DND-41 (cell line): ENCODE measurements around the gene GATAD2B.

ENCODE experiments used
- ATAC-seq: fragments of 200-7000 bp; cut with Tn5 transposase; 3 replicates; pipeline ENCODE4 v1.9.1; 2021; ENCODE audit warnings: low read depth; ENCODE audit not compliant: insufficient read depth
- DNase-seq: peaks from one replicate; pipeline ENCODE4 v3.0.0-alpha.2; 2020
- H2AFZ ChIP-seq: 2 replicates; pipeline ENCODE4 v1.6.0; 2012; ENCODE audit warnings: low read depth, low read length
- H3K27ac ChIP-seq: 2 replicates; pipeline ENCODE4 v1.5.1; 2012; ENCODE audit warnings: low read length, inconsistent platforms
- H3K27me3 ChIP-seq: fragments of 200-600 bp; sonication (generic); 2 replicates; pipeline ENCODE4 v1.6.0; 2012; ENCODE audit warnings: low read length, mild to moderate bottlenecking, inconsistent platforms; ENCODE audit not compliant: insufficient read depth, poor library complexity
- H3K36me3 ChIP-seq: 2 replicates; pipeline ENCODE4 v1.5.1; 2012; ENCODE audit warnings: low read length, inconsistent platforms; ENCODE audit not compliant: insufficient read depth
- H3K4me1 ChIP-seq: 2 replicates; pipeline ENCODE4 v1.5.1; 2012; ENCODE audit warnings: mild to moderate bottlenecking, low read length; ENCODE audit not compliant: insufficient read depth
- H3K4me2 ChIP-seq: 2 replicates; pipeline ENCODE4 v1.6.0; 2012; ENCODE audit warnings: mild to moderate bottlenecking, moderate library complexity, low read length, inconsistent platforms; ENCODE audit not compliant: insufficient read depth
- H3K4me3 ChIP-seq, 2 experiments: fragments of 200-600 bp in 1 of 2; shearing (Covaris generic) in 1 of 2; 2 replicates each; pipeline ENCODE4 v1.5.1; 2012 to 2016; ENCODE audit warnings: inconsistent platforms in 2 of 2, low read length in 2 of 2, mild to moderate bottlenecking in 2 of 2, low read depth in 1 of 2, moderate library complexity in 1 of 2
- H3K79me2 ChIP-seq: 2 replicates; pipeline ENCODE4 v1.6.0; 2012; ENCODE audit warnings: low read length, inconsistent platforms; ENCODE audit not compliant: insufficient read depth
- H3K9ac ChIP-seq: 2 replicates; pipeline ENCODE4 v1.6.0; 2012; ENCODE audit warnings: low read depth, mild to moderate bottlenecking, inconsistent platforms, low read length, moderate library complexity
- H3K9me3 ChIP-seq: 2 replicates; pipeline ENCODE4 v1.5.1; 2012; ENCODE audit warnings: low read length, moderate library complexity, mild to moderate bottlenecking, inconsistent platforms; ENCODE audit not compliant: insufficient read depth, severe bottlenecking
- H4K20me1 ChIP-seq: 2 replicates; pipeline ENCODE4 v1.6.0; 2012; ENCODE audit warnings: low read length; ENCODE audit not compliant: insufficient read depth
- CTCF ChIP-seq: IDR thresholded peaks from 2 replicates; pipeline ENCODE4 v1.5.1; 2012; ENCODE audit warnings: borderline replicate concordance, low read length, moderate library complexity, mild to moderate bottlenecking; ENCODE audit not compliant: poor library complexity, severe bottlenecking; ENCODE audit errors: extremely low read depth
- EZH2 ChIP-seq: IDR thresholded peaks from 3 replicates; pipeline ENCODE4 v1.6.1; 2012; ENCODE audit warnings: borderline replicate concordance, low read depth, mild to moderate bottlenecking, moderate library complexity, low read length, inconsistent platforms; ENCODE audit not compliant: severe bottlenecking

Gene GATAD2B

GRCh38 chr1:153770797-153771196, 152.0 kb downstream of the GATAD2B start:
- no peaks in the 10 kb centered on the region for H3K9me3 ChIP-seq
- DNase-seq (no peak), ATAC-seq (no peak)
- peaks cover 5% of the 10 kb centered on the region; the same call in 1 of the 2 replicates for H4K20me1 ChIP-seq
- H3K27ac ChIP-seq: no peak overlapping the region
- H3K4me1 ChIP-seq: no peaks in the 10 kb centered on the region
- no peak overlapping the region for H3K9ac ChIP-seq
- no peaks in the 10 kb centered on the region for H3K79me2 ChIP-seq
- H3K4me3 ChIP-seq: no peak overlapping the region
- no peak overlapping the region for H3K4me2 ChIP-seq
- TF ChIP-seq EZH2 (no peak), CTCF (no peak)
- no peak overlapping the region for H2AFZ ChIP-seq
- peaks cover 77% of the 10 kb centered on the region for H3K36me3 ChIP-seq
- no peaks in the 10 kb centered on the region for H3K27me3 ChIP-seq

GRCh38 chr1:153769221-153769620, 153.6 kb downstream of the GATAD2B start:
- H3K79me2 ChIP-seq: no peaks in the 10 kb centered on the region
- DNase-seq: no peak
- no peak overlapping the region for H3K27ac ChIP-seq
- peaks cover 87% of the 10 kb centered on the region for H3K36me3 ChIP-seq
- no peak overlapping the region for H2AFZ ChIP-seq
- H3K27me3 ChIP-seq: no peaks in the 10 kb centered on the region
- no peaks in the 10 kb centered on the region for H3K4me1 ChIP-seq
- H3K9ac ChIP-seq: no peak overlapping the region
- H3K4me2 ChIP-seq: no peak overlapping the region
- no peaks in the 10 kb centered on the region for H3K9me3 ChIP-seq
- TF ChIP-seq CTCF (no peak), EZH2 (no peak)
- H3K4me3 ChIP-seq: no peak overlapping the region
- ATAC-seq: no peak
- peaks cover 5% of the 10 kb centered on the region; the same call in 1 of the 2 replicates for H4K20me1 ChIP-seq

GRCh38 chr1:153768316-153769181, 154.2 kb downstream of the GATAD2B start:
- ATAC-seq: no peak
- no peak overlapping the region for H3K9ac ChIP-seq

More at GRCh38 chr1:153768316-153769181, 154.2 kb downstream of the GATAD2B start:
- Histone ChIP-seq H2AFZ (no peak overlapping the region), H3K4me3 (no peak overlapping the region), H3K4me2 (no peak overlapping the region), H3K79me2 (no peaks in the 10 kb centered on the region), H3K36me3 (peaks cover 88% of the 10 kb centered on the region), H3K4me1 (no peaks in the 10 kb centered on the region), H3K9me3 (no peaks in the 10 kb centered on the region), H3K27ac (no peak overlapping the region), H4K20me1 (peaks cover 5% of the 10 kb centered on the region; the same call in 1 of the 2 replicates), H3K27me3 (no peaks in the 10 kb centered on the region)
- no peak for TF ChIP-seq EZH2
- TF ChIP-seq CTCF: no peak
- DNase-seq: no peak
